Mesothelial cell of epicardium (in vitro differentiated cells): Measurements from ENCODE around the gene TBC1D32. TPM values are rescaled to one million over a fixed set of nuclear protein-coding genes. Genes with fewer than 3 reads are reported as not detected.

Experiments
- DNase-seq, 2 experiments: peaks; one replicate each; pipeline ENCODE4 v3.0.0; 2021; ENCODE audit warnings: low spot score in 2 of 2; ENCODE audit not compliant: unreplicated experiment in 2 of 2
- H3K27ac Mint-ChIP-seq: 2 replicates; pipeline ENCODE4 v1.8.0; 2021; ENCODE audit warnings: mixed read lengths
- H3K27me3 Mint-ChIP-seq: 2 replicates; pipeline ENCODE4 v1.8.0; 2021; ENCODE audit warnings: low read depth, mixed read lengths
- H3K36me3 Mint-ChIP-seq: 2 replicates; pipeline ENCODE4 v1.8.0; 2021; ENCODE audit warnings: mixed read lengths
- H3K4me1 Mint-ChIP-seq: 2 replicates; pipeline ENCODE4 v1.8.0; 2021; ENCODE audit warnings: mixed read lengths
- H3K4me3 Mint-ChIP-seq: 2 replicates; pipeline ENCODE4 v1.8.0; 2021; ENCODE audit warnings: mild to moderate bottlenecking, moderate library complexity, mixed read lengths
- H3K9me3 Mint-ChIP-seq: 2 replicates; pipeline ENCODE4 v1.8.0; 2021; ENCODE audit warnings: mixed read lengths
- total RNA-seq: library from RNA; stranded (reverse); gene quantifications from 3 replicates; pipeline ENCODE4 v1.2.1, GENCODE V29; 2021
- TF ChIP-seq, protein P1 (sequence below): fragments of 200-600 bp; sonication (generic); IDR thresholded peaks from one replicate; pipeline ENCODE4 v1.5.0; 2021; ENCODE audit warnings: antibody characterized with exemption; ENCODE audit not compliant: unreplicated experiment

TBC1D32 gene
- total RNA-seq, 1 donor from 2014 or later = 30.1 TPM

- Mint-ChIP-seq H3K27me3 (no peaks in the 10 kb centered on the region), H3K4me1 (no peaks in the 10 kb centered on the region), H3K9me3 (peaks cover 41% of the 10 kb centered on the region), H3K4me3 (no peak overlapping the region), H3K27ac (no peak overlapping the region), H3K36me3 (peaks cover 53% of the 10 kb centered on the region)
- no peak for DNase-seq
- TF ChIP-seq, protein P1, sequence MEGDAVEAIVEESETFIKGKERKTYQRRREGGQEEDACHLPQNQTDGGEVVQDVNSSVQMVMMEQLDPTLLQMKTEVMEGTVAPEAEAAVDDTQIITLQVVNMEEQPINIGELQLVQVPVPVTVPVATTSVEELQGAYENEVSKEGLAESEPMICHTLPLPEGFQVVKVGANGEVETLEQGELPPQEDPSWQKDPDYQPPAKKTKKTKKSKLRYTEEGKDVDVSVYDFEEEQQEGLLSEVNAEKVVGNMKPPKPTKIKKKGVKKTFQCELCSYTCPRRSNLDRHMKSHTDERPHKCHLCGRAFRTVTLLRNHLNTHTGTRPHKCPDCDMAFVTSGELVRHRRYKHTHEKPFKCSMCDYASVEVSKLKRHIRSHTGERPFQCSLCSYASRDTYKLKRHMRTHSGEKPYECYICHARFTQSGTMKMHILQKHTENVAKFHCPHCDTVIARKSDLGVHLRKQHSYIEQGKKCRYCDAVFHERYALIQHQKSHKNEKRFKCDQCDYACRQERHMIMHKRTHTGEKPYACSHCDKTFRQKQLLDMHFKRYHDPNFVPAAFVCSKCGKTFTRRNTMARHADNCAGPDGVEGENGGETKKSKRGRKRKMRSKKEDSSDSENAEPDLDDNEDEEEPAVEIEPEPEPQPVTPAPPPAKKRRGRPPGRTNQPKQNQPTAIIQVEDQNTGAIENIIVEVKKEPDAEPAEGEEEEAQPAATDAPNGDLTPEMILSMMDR = no peak
Observed at GRCh38 chr6:121160276-121160675, 174.0 kb downstream of the TBC1D32 start.

DNA sequence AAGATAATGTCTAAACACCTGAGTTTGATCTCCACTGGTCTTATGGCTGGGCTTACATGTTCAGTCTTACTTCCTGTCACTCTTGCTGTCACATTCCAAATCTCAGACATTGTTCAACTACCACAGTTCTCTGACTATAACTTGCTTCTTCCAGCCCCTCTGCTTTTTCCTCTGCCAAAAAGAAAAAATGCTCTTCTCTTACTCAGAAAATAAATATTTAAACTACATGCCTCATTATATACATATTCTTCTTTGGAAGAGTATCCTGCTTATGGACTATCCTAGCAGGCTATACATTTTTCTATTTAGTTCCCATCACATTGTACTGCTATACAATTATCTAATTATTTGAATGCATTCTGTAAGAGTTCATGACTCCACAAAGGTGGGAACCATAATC, 175.4 kb downstream of the TBC1D32 start:
- Mint-ChIP-seq H3K36me3 (peaks cover 63% of the 10 kb centered on the region), H3K4me1 (no peaks in the 10 kb centered on the region), H3K27me3 (no peaks in the 10 kb centered on the region), H3K4me3 (no peak overlapping the region), H3K9me3 (peaks cover 55% of the 10 kb centered on the region), H3K27ac (no peak overlapping the region)
- DNase-seq = no peak
- TF ChIP-seq, protein P1 = no peak

- H3K27ac Mint-ChIP-seq = no peak overlapping the region
- no peaks in the 10 kb centered on the region for H3K27me3 Mint-ChIP-seq
- H3K9me3 Mint-ChIP-seq = peaks cover 56% of the 10 kb centered on the region
- H3K4me1 Mint-ChIP-seq = no peaks in the 10 kb centered on the region
- no peak overlapping the region for H3K4me3 Mint-ChIP-seq
- no peak for DNase-seq
- TF ChIP-seq, protein P1 = no peak
- H3K36me3 Mint-ChIP-seq = peaks cover 67% of the 10 kb centered on the region
Observed at GRCh38 chr6:121158438-121158837, 175.8 kb downstream of the TBC1D32 start.

DNA sequence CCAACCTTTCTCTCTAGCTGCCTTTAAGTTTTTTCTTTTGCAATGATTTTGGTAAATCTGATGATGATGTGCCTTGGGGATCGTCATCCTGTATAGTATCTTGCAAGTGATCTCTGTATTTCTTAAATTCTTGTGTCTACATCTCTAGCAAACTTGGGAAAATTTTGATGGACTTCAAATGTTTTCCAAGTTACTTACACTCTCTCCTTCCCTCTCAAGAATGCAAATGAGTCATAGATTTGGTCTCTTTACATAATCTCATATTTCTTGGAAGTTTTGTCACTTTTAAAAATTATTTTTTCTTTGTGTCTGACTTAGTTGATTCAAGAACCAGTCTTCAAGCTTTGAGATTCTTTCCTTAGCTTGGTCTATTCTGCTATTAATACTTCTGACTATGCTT, 176.4 kb downstream of the TBC1D32 start:
- DNase-seq = no peak
- Mint-ChIP-seq H3K27ac (no peak overlapping the region), H3K36me3 (peaks cover 73% of the 10 kb centered on the region)

DNA sequence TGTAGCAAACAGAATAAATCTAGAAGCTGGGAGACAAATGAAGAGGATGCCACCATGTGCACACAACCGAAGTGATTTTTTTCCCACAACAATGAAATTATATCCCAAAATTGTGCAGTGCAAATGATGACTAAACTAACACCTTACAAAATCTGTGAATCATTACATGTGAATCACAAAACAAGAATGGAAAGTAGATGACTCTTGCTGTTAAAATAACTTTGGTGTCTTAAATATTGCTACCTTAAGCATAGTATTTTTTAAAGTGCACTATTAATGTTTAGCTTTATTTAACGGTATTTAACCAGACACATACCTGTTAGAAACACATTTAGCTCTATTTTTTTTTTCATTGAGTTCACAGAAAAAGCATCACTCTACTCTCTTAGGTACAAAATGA, 190.8 kb downstream of the TBC1D32 start:
- Mint-ChIP-seq H3K27me3 (no peaks in the 10 kb centered on the region), H3K4me1 (no peaks in the 10 kb centered on the region)

More for the DNA sequence above, 176.4 kb downstream of the TBC1D32 start:
- H3K4me1 Mint-ChIP-seq = no peaks in the 10 kb centered on the region
- TF ChIP-seq, protein P1 = no peak
- H3K9me3 Mint-ChIP-seq = peaks cover 60% of the 10 kb centered on the region
- H3K27me3 Mint-ChIP-seq = no peaks in the 10 kb centered on the region
- no peak overlapping the region for H3K4me3 Mint-ChIP-seq

More for the DNA sequence above, 190.8 kb downstream of the TBC1D32 start:
- Mint-ChIP-seq H3K4me3 (no peak overlapping the region), H3K27ac (no peak overlapping the region), H3K9me3 (peaks cover 31% of the 10 kb centered on the region), H3K36me3 (peaks cover 36% of the 10 kb centered on the region)
- TF ChIP-seq, protein P1 = no peak
- DNase-seq = no peak
